Colonic mucosa (tissue), 4 donors: ENCODE data around the gene MACROD1. TPM values are rescaled to one million over a fixed set of nuclear protein-coding genes. Genes with fewer than 3 reads are reported as not detected.
"Not testable (repeated sequence)": the region's sequence is repeated elsewhere in the genome, so short reads cannot be mapped to it uniquely, and the experiment has no call there.

Experiments used
- DNase-seq: peaks from one replicate; pipeline ENCODE4 v3.0.0-alpha.2; 2020
- H3K27ac ChIP-seq: fragments of 200-600 bp; one replicate; pipeline ENCODE4 v1.8.0; 2021
- H3K27me3 ChIP-seq: fragments of 200-600 bp; one replicate; pipeline ENCODE4 v1.8.0; 2021
- H3K36me3 ChIP-seq: fragments of 200-600 bp; one replicate; pipeline ENCODE4 v1.8.0; 2021
- H3K4me1 ChIP-seq: fragments of 200-600 bp; one replicate; pipeline ENCODE4 v1.8.0; 2021; ENCODE audit warnings: mild to moderate bottlenecking
- H3K4me3 ChIP-seq: fragments of 200-600 bp; one replicate; pipeline ENCODE4 v1.8.0; 2021
- H3K9ac ChIP-seq, 2 donors: one replicate each; pipeline ENCODE4 v1.7.0; 2013; ENCODE audit warnings: control low read depth in 2 of 2, low read depth in 2 of 2, low read length in 2 of 2
- H3K9me3 ChIP-seq: fragments of 200-600 bp; one replicate; pipeline ENCODE4 v1.8.0; 2021
- intact Hi-C: fragments of 100-400 bp; cut with DNase I; formaldehyde crosslinking; loops from one replicate; pipeline ENCODE4 v1.14.1; 2022
- total RNA-seq, 2 donors: library from RNA; stranded (reverse); fragmentation: NEBNext Ultra II Directional in 1 of 2; extraction: Animal tissue kit (Norgen Biotek cat#: 25700) in 1 of 2; gene quantifications; one replicate each; pipeline ENCODE4 v1.2.1, GENCODE V29; 2021
- TF ChIP-seq, protein P1 (sequence below): fragments of 200-600 bp; IDR thresholded peaks from one replicate; pipeline ENCODE4 v1.8.0; 2022; ENCODE audit warnings: antibody characterized with exemption, mild to moderate bottlenecking
- donor health status: healthy.
- donor health status: DM: no; HTN: no; CAD: no.
- donor health status: DM: no; HTN: no; CAD: no.

The MACROD1 gene
- total RNA-seq, 2 donors from 2014 or later = 18.6 to 22.9 TPM

DNA sequence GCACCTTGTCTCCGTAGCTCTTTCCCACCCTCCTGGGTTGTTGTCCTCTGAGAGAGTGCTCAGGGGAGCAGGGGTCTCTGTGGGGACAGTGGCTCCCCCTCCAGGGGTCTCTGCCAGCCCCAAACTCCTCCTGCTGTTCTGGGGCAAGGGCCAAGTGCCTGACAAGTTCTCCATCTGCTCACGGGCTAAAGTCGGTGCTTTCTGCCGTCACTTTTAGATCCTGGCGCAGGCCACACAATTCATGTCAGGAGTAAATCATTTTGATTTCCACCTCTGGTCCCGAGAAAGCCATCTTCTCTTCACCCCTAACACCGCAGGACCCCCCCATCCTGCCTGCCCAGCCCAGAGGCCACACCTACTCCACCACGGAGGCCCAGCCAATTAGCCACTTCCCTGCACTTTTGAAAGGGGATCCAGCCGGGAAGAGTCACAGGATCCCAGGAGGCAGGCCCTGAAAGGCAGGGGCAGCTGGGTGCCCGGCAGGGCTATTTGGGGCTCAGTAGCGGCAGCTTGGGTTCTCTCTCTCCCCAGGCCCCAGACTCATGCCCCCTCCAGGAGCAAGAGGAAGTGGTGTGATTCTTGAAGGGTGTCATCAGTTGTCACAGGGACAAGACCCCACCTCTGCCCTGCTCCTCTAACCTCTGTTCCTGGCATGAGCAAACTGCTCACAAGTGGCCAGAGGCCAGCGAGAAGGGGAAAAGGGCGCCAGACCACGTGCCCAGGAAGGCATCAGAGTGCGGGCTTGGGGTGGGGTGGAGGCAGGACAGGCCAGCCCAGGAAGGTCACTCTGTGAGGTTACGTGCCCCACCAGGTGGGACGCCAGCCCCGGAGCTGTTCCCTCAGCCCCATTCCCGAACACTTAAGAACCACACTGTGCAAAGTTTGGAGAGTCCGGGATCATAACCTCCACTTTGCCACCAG is 1.3 kb downstream of the MACROD1 start:
- TF ChIP-seq, protein P1, sequence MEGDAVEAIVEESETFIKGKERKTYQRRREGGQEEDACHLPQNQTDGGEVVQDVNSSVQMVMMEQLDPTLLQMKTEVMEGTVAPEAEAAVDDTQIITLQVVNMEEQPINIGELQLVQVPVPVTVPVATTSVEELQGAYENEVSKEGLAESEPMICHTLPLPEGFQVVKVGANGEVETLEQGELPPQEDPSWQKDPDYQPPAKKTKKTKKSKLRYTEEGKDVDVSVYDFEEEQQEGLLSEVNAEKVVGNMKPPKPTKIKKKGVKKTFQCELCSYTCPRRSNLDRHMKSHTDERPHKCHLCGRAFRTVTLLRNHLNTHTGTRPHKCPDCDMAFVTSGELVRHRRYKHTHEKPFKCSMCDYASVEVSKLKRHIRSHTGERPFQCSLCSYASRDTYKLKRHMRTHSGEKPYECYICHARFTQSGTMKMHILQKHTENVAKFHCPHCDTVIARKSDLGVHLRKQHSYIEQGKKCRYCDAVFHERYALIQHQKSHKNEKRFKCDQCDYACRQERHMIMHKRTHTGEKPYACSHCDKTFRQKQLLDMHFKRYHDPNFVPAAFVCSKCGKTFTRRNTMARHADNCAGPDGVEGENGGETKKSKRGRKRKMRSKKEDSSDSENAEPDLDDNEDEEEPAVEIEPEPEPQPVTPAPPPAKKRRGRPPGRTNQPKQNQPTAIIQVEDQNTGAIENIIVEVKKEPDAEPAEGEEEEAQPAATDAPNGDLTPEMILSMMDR = no peak
- no peaks in the 10 kb centered on the region for H3K36me3 ChIP-seq
- peak overlapping the region; percentile 67 to 81 for H3K9ac ChIP-seq
- intact Hi-C loops = no loop called here
- peak overlapping the region; percentile 76 for H3K4me3 ChIP-seq
- no peaks in the 10 kb centered on the region for H3K9me3 ChIP-seq
- peaks cover 6% of the 10 kb centered on the region for H3K4me1 ChIP-seq
- peak overlapping the region; percentile 86 for H3K27ac ChIP-seq
- H3K27me3 ChIP-seq = no peaks in the 10 kb centered on the region
- peak; percentile 67 for DNase-seq

DNA sequence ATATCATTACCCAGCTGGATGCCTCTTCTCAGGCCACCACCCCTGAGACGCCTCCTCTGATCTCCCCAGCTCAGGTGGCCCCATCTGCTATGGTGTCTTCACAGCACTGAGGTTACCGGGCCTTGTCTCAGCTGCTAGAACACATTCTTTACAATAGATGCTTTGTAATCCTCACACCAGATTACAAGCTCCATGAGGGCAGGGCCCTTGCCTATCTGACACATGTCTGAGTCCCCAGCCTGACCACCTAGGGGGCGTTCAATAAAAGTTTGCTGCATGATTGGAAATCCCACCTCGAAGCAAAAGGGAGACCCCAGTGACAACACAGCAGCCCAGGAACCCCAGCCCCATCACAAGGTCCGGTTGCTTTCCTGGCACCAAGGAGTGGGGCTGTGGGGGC is 2.0 kb downstream of the MACROD1 start:
- Histone ChIP-seq H3K27me3 (no peaks in the 10 kb centered on the region), H3K4me3 (no peak overlapping the region), H3K27ac (no peak overlapping the region), H3K9me3 (no peaks in the 10 kb centered on the region), H3K36me3 (no peaks in the 10 kb centered on the region), H3K9ac (no peak overlapping the region), H3K4me1 (peaks cover 6% of the 10 kb centered on the region)
- no peak for DNase-seq
- TF ChIP-seq, protein P1 = no peak
- intact Hi-C loops = no loop called here

DNA sequence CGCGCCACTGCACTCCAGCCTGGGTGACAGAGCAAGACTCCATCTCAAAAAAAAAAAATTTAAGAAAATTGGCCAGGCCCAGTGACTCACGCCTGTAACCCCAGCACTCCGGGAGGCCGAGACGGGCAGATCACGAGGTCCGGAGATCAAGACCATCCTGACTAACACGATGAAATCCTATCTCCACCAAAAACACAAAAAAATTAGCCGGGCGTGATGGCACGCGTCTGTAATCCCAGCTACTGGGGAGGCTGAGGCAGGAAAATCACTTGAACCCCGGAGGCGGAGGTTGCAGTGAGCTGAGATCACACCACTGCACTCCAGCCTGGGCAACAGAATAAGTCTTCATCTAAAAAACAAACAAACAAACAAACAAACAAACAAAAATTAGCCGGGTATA is 3.1 kb downstream of the MACROD1 start:
- H3K36me3 ChIP-seq, H3K27ac ChIP-seq, DNase-seq, H3K4me3 ChIP-seq, H3K9me3 ChIP-seq, intact Hi-C loops, H3K9ac ChIP-seq, H3K27me3 ChIP-seq, H3K4me1 ChIP-seq: not testable (repeated sequence)

DNA sequence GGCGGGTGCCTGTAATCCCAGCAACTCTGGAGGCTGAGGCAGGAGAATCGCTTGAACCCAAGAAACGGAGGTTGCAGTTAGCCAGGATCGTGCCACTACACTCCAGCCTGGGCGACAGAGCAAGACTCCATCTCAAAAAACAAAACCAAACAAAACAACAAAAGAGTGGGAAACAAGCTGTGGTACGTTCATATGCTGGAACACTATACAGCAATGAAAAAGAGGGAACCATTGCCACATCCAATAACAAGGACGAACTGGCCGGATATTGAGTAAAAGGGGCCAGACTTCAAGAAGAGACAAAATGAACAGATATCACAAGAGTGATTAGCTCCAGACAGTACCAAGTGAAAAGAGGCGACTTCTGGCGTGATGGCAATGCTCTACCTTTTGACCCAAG is 4.9 kb downstream of the MACROD1 start:
- DNase-seq = no peak
- Histone ChIP-seq H3K9ac (no peak overlapping the region), H3K27ac (no peak overlapping the region), H3K27me3 (no peaks in the 10 kb centered on the region), H3K4me3 (no peak overlapping the region), H3K4me1 (peaks cover 6% of the 10 kb centered on the region), H3K9me3 (no peaks in the 10 kb centered on the region), H3K36me3 (no peaks in the 10 kb centered on the region)
- intact Hi-C loops = no loop called here
- TF ChIP-seq, protein P1 = no peak

DNA sequence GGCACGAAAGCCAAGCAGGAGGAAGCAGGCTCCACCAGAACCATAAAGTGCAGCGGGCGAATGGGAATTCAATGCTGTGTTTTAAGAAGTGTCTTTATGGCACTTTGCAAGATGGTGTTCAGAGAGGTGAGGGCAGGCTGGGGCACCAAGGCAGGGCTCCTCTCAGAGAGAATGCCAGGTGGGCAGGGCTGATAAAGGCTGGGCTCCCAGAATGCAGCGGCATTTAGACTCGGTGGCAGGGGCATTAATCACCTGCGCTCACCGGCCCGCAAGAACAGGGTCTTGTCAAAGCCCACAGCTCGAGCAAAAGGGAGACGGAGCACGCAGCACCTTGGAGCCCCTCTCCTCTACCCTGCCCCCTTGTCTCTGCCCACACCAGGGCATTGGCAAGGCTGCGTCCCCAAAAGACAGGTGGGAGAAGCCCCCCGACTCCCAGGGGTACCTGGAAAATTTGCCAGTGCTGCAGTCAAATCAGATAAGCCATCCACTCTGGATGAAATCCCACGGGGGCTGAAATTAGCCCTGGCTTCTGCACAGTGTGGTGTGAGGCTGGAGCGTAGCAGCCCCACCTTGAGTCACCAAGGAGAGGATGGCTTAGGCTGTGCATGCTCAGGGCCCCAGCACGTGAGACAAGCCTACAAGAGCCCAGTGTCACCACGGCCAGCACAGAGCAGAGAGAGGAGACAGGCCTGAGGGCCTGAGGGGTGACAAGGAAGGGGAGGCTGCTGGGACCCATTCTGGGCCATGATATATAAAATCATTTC is 8.1 kb downstream of the MACROD1 start:
- no peak for DNase-seq
- intact Hi-C loops = no loop called here

More for the DNA sequence above, 8.1 kb downstream of the MACROD1 start:
- Histone ChIP-seq H3K36me3 (no peaks in the 10 kb centered on the region), H3K9ac (peak overlapping the region in 1 of 2 donors; percentile 12), H3K27ac (no peak overlapping the region), H3K4me3 (no peak overlapping the region), H3K27me3 (no peaks in the 10 kb centered on the region), H3K4me1 (no peaks in the 10 kb centered on the region), H3K9me3 (no peaks in the 10 kb centered on the region)
- TF ChIP-seq, protein P1 = no peak
